GM13976 (cell line): ENCODE results near the gene TMEM17.

Experiments used
- DNase-seq: peaks from one replicate; pipeline ENCODE4 v3.0.0; 2012; ENCODE audit warnings: low spot score
- in situ Hi-C: fragments of 300-500 bp; cut with MboI; formaldehyde crosslinking; loops from one replicate; pipeline ENCODE4 v1.12.0; 2022; ENCODE audit warnings: low sequenced_read_pairs, mixed read lengths, inconsistent platforms; ENCODE audit not compliant: unreplicated experiment
- TF ChIP-seq, protein P1 (sequence below): IDR thresholded peaks from 2 replicates; pipeline ENCODE4 v1.5.1; 2012; ENCODE audit warnings: borderline replicate concordance, mild to moderate bottlenecking; ENCODE audit not compliant: insufficient read depth; ENCODE audit errors: extremely low read depth, missing control alignments, control extremely low read depth

TMEM17 gene

DNA sequence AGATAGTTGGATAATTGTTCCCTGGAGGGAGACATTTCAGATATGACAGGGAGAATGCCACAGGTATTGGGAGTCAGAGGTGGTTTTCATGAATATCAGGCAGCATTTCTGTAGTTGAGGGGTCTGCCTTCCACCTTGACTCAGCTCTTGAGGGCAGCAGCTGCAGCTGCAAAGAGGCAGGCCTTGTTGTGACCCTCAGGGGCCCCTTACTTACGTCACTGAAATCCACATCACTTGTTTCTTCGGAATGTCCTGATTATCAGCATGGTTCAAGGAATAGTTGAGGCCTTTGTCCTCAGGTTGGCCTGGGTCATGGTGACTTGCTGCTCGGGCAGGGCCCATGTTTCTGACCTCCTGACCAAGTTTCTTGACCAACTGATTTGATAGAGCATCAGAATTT is 46.9 kb downstream of the TMEM17 start:
- in situ Hi-C loops, result loop anchor here (5.0 to 25.0 kb wide), 2 partner anchors 318 to 578 kb away; no protein-coding TSS in a partner anchor
- no peak for DNase-seq
- TF ChIP-seq, protein P1, sequence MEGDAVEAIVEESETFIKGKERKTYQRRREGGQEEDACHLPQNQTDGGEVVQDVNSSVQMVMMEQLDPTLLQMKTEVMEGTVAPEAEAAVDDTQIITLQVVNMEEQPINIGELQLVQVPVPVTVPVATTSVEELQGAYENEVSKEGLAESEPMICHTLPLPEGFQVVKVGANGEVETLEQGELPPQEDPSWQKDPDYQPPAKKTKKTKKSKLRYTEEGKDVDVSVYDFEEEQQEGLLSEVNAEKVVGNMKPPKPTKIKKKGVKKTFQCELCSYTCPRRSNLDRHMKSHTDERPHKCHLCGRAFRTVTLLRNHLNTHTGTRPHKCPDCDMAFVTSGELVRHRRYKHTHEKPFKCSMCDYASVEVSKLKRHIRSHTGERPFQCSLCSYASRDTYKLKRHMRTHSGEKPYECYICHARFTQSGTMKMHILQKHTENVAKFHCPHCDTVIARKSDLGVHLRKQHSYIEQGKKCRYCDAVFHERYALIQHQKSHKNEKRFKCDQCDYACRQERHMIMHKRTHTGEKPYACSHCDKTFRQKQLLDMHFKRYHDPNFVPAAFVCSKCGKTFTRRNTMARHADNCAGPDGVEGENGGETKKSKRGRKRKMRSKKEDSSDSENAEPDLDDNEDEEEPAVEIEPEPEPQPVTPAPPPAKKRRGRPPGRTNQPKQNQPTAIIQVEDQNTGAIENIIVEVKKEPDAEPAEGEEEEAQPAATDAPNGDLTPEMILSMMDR, result no peak

DNA sequence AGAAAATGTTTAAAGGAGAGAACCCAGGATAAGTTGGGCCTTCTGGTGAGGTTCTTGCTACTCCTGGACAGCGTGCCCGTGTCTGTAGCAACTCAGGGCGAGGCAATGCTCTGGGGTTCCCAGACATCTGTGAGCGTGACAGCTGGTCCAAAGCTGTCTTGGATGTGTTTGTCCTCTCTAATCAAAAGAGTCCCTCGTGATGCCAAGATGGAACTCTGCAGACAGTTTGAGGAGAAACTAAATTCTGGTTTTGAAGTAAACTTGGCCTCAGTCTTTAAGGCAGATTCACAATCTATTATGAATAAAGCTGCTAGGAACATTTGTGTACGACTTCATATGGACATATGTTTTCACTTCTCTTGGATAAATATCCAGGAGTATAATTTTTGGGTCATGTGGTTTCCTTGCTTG is 47.3 kb downstream of the TMEM17 start:
- in situ Hi-C loops, result loop anchor here (5.0 to 25.0 kb wide), 2 partner anchors 319 to 579 kb away; no protein-coding TSS in a partner anchor
- DNase-seq, result no peak
- TF ChIP-seq, protein P1, result no peak

DNA sequence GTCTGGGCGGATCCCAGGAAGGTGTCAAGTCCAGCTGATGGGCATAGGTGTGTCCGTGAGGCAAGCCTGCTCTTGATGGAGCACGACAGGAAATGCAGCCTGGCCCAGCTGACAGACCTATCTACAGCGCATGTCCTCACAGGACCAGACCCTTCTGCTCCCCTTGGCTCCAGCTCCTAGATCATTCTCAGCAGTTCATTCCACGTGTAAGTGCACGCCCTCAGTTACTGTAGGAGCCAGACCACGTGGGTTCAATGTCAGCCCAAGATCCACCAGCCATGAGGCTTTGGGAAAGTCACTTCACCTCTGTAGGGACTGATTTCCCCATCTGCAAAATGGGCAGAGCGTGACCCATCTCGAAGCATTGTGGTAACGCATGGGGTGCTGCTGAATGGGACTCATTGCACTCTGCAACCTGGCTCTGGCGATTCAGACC is 47.8 kb downstream of the TMEM17 start:
- no peak for DNase-seq
- in situ Hi-C loops, result loop anchor here (5.0 to 25.0 kb wide), 2 partner anchors 319 to 579 kb away; no protein-coding TSS in a partner anchor

GRCh38 chr2:62457556-62457955 is 48.4 kb downstream of the TMEM17 start:
- DNase-seq, result no peak
- TF ChIP-seq, protein P1, result no peak
- in situ Hi-C loops, result loop anchor here (5.0 to 25.0 kb wide), 2 partner anchors 320 to 580 kb away; no protein-coding TSS in a partner anchor

More for the DNA sequence above, 47.8 kb downstream of the TMEM17 start:
- TF ChIP-seq, protein P1, result no peak

DNA sequence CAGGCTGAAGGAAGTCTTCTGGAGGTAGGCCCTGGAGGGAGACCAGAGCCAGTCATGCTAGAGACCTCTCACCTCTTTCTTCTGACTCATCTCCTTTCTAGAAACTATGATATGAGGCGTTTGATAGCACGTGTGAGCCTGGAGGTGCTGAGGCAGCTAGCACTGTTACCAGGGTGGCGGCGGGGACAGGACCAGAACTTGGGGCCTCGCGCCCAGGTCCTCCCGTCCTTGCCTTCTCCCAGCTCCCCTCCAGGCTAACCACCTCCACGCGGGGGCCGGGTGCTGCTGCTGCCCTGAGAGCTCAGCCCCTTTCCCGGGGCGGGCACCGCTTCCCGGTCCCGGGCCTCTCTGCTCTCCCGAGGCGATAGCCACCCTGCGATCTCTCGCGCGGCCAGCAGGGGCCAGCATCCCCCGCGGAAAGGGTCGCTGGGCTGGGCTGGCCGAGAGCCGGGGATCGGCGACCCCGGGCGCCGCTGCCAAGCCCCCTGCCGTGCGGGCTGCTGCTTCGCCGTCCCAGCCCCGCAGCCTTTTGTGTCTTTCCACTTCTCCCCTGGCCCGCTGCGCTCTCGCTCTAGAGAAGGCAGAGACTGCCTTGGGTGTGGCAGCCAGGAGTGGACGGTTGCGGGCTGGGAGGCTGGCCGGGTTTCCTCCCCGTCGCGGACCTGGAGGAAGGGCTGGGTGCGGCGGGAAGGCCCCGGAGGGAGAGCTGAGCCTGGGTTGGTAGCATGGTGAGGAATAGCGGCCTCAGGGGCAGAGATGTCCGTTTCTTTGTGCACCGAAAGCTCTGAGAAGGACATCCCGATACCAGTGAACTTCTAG is 49.1 kb downstream of the TMEM17 start:
- in situ Hi-C loops, result loop anchor here (5.0 to 25.0 kb wide), 2 partner anchors 320 to 580 kb away; no protein-coding TSS in a partner anchor
- TF ChIP-seq, protein P1, result peak; percentile 96
- peak; percentile 91 for DNase-seq

- no peak for DNase-seq
- TF ChIP-seq, protein P1, result no peak
These were observed 49.9 kb downstream of the TMEM17 start for GRCh38 chr2:62455957-62456692.

More at GRCh38 chr2:62455957-62456692, 49.9 kb downstream of the TMEM17 start:
- in situ Hi-C loops, result loop anchor here (5.0 to 25.0 kb wide), 2 partner anchors 321 to 581 kb away; no protein-coding TSS in a partner anchor
